A549 (cell line): ENCODE results near the gene PGF. TPM values are rescaled to one million over a fixed set of nuclear protein-coding genes. Genes with fewer than 3 reads are reported as not detected.

Source experiments
- ATAC-seq, 2 experiments: fragments of 200-7000 bp in 1 of 2; fragments of >200 bp in 1 of 2; cut with Nextera tagmentation in 1 of 2; cut with Tn5 transposase in 1 of 2; 3 replicates each; pipeline versions ENCODE4 v1.8.0 to v1.9.1; 2018 to 2020; ENCODE audit warnings: mild to moderate bottlenecking in 1 of 2, moderate library complexity in 1 of 2
- CTCF ChIA-PET: fragments of 300-600 bp; sonication (Branson Sonifier 250); formaldehyde crosslinking; extraction: SDS; loops from one replicate; lab custom pipeline; 2021; ENCODE audit warnings: antibody characterized with exemption, inconsistent platforms; lab: Yijun Ruan, JAX
- POLR2A ChIA-PET: fragments of 350-600 bp; formaldehyde crosslinking; extraction: SDS; loops from one replicate; lab custom pipeline; 2021; ENCODE audit warnings: antibody characterized with exemption, inconsistent platforms; lab: Yijun Ruan, JAX
- DNase-seq, 2 experiments: peaks; one replicate each; pipeline versions ENCODE4 v3.0.0 to v3.0.0-alpha.2; 2011 to 2016; ENCODE audit warnings: low read depth in 1 of 2, low spot score in 1 of 2
- FAIRE-seq: peaks from 2 replicates; lab custom pipeline; 2011; peaks lifted over from hg19 to GRCh38; lab: Jason Lieb, UNC
- H3K27ac ChIP-seq, 2 experiments: fragments of >200 bp; sonication (Bioruptor Twin); formaldehyde crosslinking; 3 replicates each; pipeline ENCODE4 v1.5.1; 2016 to 2017
- H3K4me1 ChIP-seq: fragments of >200 bp; sonication (Bioruptor Twin); formaldehyde crosslinking; 3 replicates; pipeline ENCODE4 v1.6.1; 2016
- H3K4me2 ChIP-seq: fragments of >200 bp; sonication (Bioruptor Twin); formaldehyde crosslinking; 3 replicates; pipeline ENCODE4 v1.6.1; 2016
- H3K4me3 ChIP-seq: fragments of >200 bp; sonication (Bioruptor Twin); formaldehyde crosslinking; 3 replicates; pipeline ENCODE4 v1.5.1; 2016
- H3K9me3 ChIP-seq: fragments of >200 bp; sonication (Bioruptor Twin); formaldehyde crosslinking; 3 replicates; pipeline ENCODE4 v1.6.1; 2016
- CBX2 ChIP-seq: fragments of 200-600 bp; sonication (generic); IDR thresholded peaks from 2 replicates; pipeline ENCODE4 v1.6.1; 2016; ENCODE audit warnings: low read depth, mild to moderate bottlenecking, borderline replicate concordance
- CBX8 ChIP-seq: fragments of 200-600 bp; sonication (generic); IDR thresholded peaks from 2 replicates; pipeline ENCODE4 v1.6.1; 2016
- CEBPB ChIP-seq, 2 experiments: fragments of >200 bp in 1 of 2; sonication (Bioruptor Twin) in 1 of 2; formaldehyde crosslinking in 1 of 2; IDR thresholded peaks; 2 replicates each; pipeline ENCODE4 v1.6.1; 2012 to 2016
- CTCF ChIP-seq: fragments of >200 bp; sonication (Bioruptor Twin); formaldehyde crosslinking; IDR thresholded peaks from 3 replicates; pipeline ENCODE4 v1.5.1; 2016
- EHF ChIP-seq: fragments of 250-450 bp; sonication (Bioruptor Pico); IDR thresholded peaks from 2 replicates; pipeline ENCODE4 v1.5.0; 2020; ENCODE audit warnings: mild to moderate bottlenecking
- ELK1 ChIP-seq: fragments of 150-350 bp; IDR thresholded peaks from 2 replicates; pipeline ENCODE4 v1.6.1; 2014; ENCODE audit warnings: low read depth, mild to moderate bottlenecking, low read length
- EP300 ChIP-seq, 2 experiments: fragments of >200 bp; sonication (Bioruptor Twin); formaldehyde crosslinking; IDR thresholded peaks; 2 replicates in 1 of 2; 3 replicates in 1 of 2; pipeline ENCODE4 v1.6.1; 2016 to 2017
- FOSL2 ChIP-seq, 2 experiments: fragments of 450-650 bp in 1 of 2; fragments of >200 bp in 1 of 2; sonication (Bioruptor Twin) in 1 of 2; formaldehyde crosslinking; IDR thresholded peaks; 2 replicates each; pipeline versions ENCODE4 v1.5.0 to v1.6.1; 2016 to 2020; ENCODE audit warnings: mild to moderate bottlenecking in 1 of 2, moderate library complexity in 1 of 2
- FOXS1 ChIP-seq: fragments of 250-450 bp; sonication (Bioruptor Pico); IDR thresholded peaks from 2 replicates; pipeline ENCODE4 v1.5.0; 2020; ENCODE audit warnings: mild to moderate bottlenecking, moderate library complexity
- HES2 ChIP-seq: fragments of >200 bp; sonication (Bioruptor Twin); formaldehyde crosslinking; IDR thresholded peaks from 2 replicates; pipeline ENCODE4 v1.6.1; 2016
- HEYL ChIP-seq: fragments of 250-450 bp; sonication (Bioruptor Pico); IDR thresholded peaks from 2 replicates; pipeline ENCODE4 v1.8.0; 2021; ENCODE audit warnings: mild to moderate bottlenecking, moderate library complexity
- HOXA7 ChIP-seq: fragments of 250-450 bp; sonication (Bioruptor Pico); IDR thresholded peaks from 2 replicates; pipeline ENCODE4 v1.5.0; 2020; ENCODE audit warnings: mild to moderate bottlenecking, moderate library complexity
- JUN ChIP-seq, 2 experiments: fragments of >200 bp; sonication (Bioruptor Twin); formaldehyde crosslinking; IDR thresholded peaks; 2 replicates in 1 of 2; 3 replicates in 1 of 2; pipeline ENCODE4 v1.6.1; 2016 to 2017
- JUNB ChIP-seq: fragments of >200 bp; sonication (Bioruptor Twin); formaldehyde crosslinking; IDR thresholded peaks from 2 replicates; pipeline ENCODE4 v1.6.1; 2016
- MYC ChIP-seq: IDR thresholded peaks from 2 replicates; pipeline ENCODE4 v1.6.1; 2012; ENCODE audit warnings: mild to moderate bottlenecking, inconsistent platforms, low read length, improper control_type of control experiment, borderline replicate concordance
- PBX3 ChIP-seq: IDR thresholded peaks from 2 replicates; pipeline ENCODE4 v1.6.1; 2012
- PHF8 ChIP-seq: fragments of 200-600 bp; sonication (generic); IDR thresholded peaks from 2 replicates; pipeline ENCODE4 v1.6.1; 2016; ENCODE audit warnings: low read depth, mild to moderate bottlenecking, antibody characterized with exemption, moderate library complexity, borderline replicate concordance
- REST ChIP-seq: fragments of 200-600 bp; sonication (generic); IDR thresholded peaks from 2 replicates; pipeline ENCODE4 v1.6.1; 2016; ENCODE audit warnings: antibody characterized with exemption, mild to moderate bottlenecking, moderate library complexity
- SMC3 ChIP-seq: fragments of >200 bp; sonication (Bioruptor Twin); formaldehyde crosslinking; IDR thresholded peaks from 3 replicates; pipeline ENCODE4 v1.6.1; 2018; ENCODE audit warnings: inconsistent platforms
- USF2 ChIP-seq: fragments of 450-650 bp; IDR thresholded peaks from 2 replicates; pipeline ENCODE4 v1.6.1; 2014; ENCODE audit warnings: antibody characterized with exemption
- ZC3H11A ChIP-seq: fragments of 450-650 bp; IDR thresholded peaks from 2 replicates; pipeline ENCODE4 v1.6.1; 2014; ENCODE audit warnings: antibody characterized with exemption, mild to moderate bottlenecking
- ZFP36 ChIP-seq: fragments of 450-650 bp; IDR thresholded peaks from 2 replicates; pipeline ENCODE4 v1.6.1; 2014; ENCODE audit warnings: borderline replicate concordance; ENCODE audit not compliant: partially characterized antibody
- WGBS: methylation state at CpG from one replicate; pipeline ENCODE4 v1.1.6; 2017; ENCODE audit errors: missing lambda C conversion rate; 5-methylcytosine and 5-hydroxymethylcytosine counted together
- polyA plus RNA-seq, 4 experiments: library from polyadenylated mRNA; depleted of rRNA in 3 of 4; stranded (reverse); fragments of >200 nt; fragmentation: RNase III in 1 of 4; extraction: RNeasy Plus Mini Kit Qiagen cat#74134 plus additional on column Dnase treatment in 1 of 4; gene quantifications; 2 replicates in 3 of 4; 3 replicates in 1 of 4; pipeline ENCODE4 v1.2.3, GENCODE V29; 2011 to 2017

PGF gene
- polyA plus RNA-seq, 2 of the 4 experiments (the other 2 are of a cell fraction) = 0.63 to 1.1 TPM

GRCh38 chr14:74973905-74974363 lies 18.5 kb upstream of the PGF start:
- DNase-seq = no peak
- Histone ChIP-seq H3K4me1 (no peaks in the 10 kb centered on the region), H3K4me2 (no peak overlapping the region), H3K9me3 (no peaks in the 10 kb centered on the region)
- CTCF ChIA-PET = interaction anchor here (0.8 to 2.9 kb wide), 3 partner anchors 29 to 115 kb away, joined by 3 to 10 read pairs (median 7); no protein-coding TSS in a partner anchor
- no peak for TF ChIP-seq CBX2
- TF ChIP-seq PBX3 = no peak
- no peak for TF ChIP-seq CTCF
- no peak for TF ChIP-seq REST
- no peak for TF ChIP-seq PHF8
- TF ChIP-seq FOSL2 (IDR thresholded peaks at IDR 0.05) = no peak
- TF ChIP-seq FOSL2 (CRISPR knock-in tag; IDR thresholded peaks at IDR 0.05) = no peak
- TF ChIP-seq SMC3 = no peak
- no peak for TF ChIP-seq EHF (CRISPR knock-in tag)
- no peak for TF ChIP-seq JUN (IDR thresholded peaks at IDR 0.05)
- no peak for TF ChIP-seq JUNB
- TF ChIP-seq EP300 (IDR thresholded peaks at IDR 0.05) = no peak
- TF ChIP-seq, all 56 proteins: peak for 0
- ATAC-seq (no peak), FAIRE-seq (no peak)
- POLR2A ChIA-PET = no interaction called here
- H3K4me3 ChIP-seq = no peak overlapping the region
- H3K27ac ChIP-seq = no peak overlapping the region
- WGBS = 69% methylated on average over 5 of the region's 5 CpGs

GRCh38 chr14:74973003-74973653 lies 17.7 kb upstream of the PGF start:
- H3K4me3 ChIP-seq = no peak overlapping the region
- no peak for DNase-seq
- H3K9me3 ChIP-seq = no peaks in the 10 kb centered on the region
- CTCF ChIA-PET = interaction anchor here (2.3 to 2.9 kb wide), 2 partner anchors 68 to 116 kb away, joined by 7 to 10 read pairs; no protein-coding TSS in a partner anchor
- TF ChIP-seq JUNB = no peak
- TF ChIP-seq FOXS1 (CRISPR knock-in tag) = no peak
- no peak for TF ChIP-seq USF2
- TF ChIP-seq REST = no peak
- no peak for TF ChIP-seq HEYL (CRISPR knock-in tag)
- no peak for TF ChIP-seq CBX2
- TF ChIP-seq HOXA7 (CRISPR knock-in tag) = no peak
- no peak for TF ChIP-seq ZC3H11A
- no peak for TF ChIP-seq HES2
- no peak for TF ChIP-seq EP300 (IDR thresholded peaks at IDR 0.05)
- no peak for TF ChIP-seq ELK1
- TF ChIP-seq ZFP36 = no peak
- TF ChIP-seq MYC = no peak
- TF ChIP-seq CEBPB (IDR thresholded peaks at IDR 0.05) = no peak
- TF ChIP-seq CBX8 = no peak
- TF ChIP-seq, all 56 proteins: peak for 0
- Histone ChIP-seq H3K27ac (no peak overlapping the region), H3K4me2 (no peak overlapping the region), H3K4me1 (no peaks in the 10 kb centered on the region)
- WGBS = 84% methylated on average over 10 of the region's 15 CpGs
- FAIRE-seq (no peak), ATAC-seq (no peak)
- POLR2A ChIA-PET = no interaction called here
